ENCODE results near the gene HACD4. TPM values are rescaled to one million over a fixed set of nuclear protein-coding genes. Genes with fewer than 3 reads are reported as not detected.

HACD4 gene
- total RNA-seq, 1 experiment from 2014 or later, result 1.2 TPM

- no peak overlapping the region for H3K4me3 Mint-ChIP-seq
- no peaks in the 10 kb centered on the region for H3K9me3 Mint-ChIP-seq
- H3K27me3 Mint-ChIP-seq (ENCODE audit: low read depth), result peaks cover 11% of the 10 kb centered on the region
- DNase-seq (ENCODE audit: low spot score), result no peak
- CTCF ChIA-PET, result interaction anchor here (1.3 kb wide), 1 partner anchor 368 kb away, joined by 3 read pairs; no protein-coding TSS in a partner anchor
- TF ChIP-seq NR2C2 (CRISPR knock-in tag; IDR thresholded peaks at IDR 0.05) (no peak), ERG (CRISPR knock-in tag; IDR thresholded peaks at IDR 0.05) (no peak), ZNF232 (CRISPR knock-in tag; IDR thresholded peaks at IDR 0.05) (no peak), GTF2I (CRISPR knock-in tag; conservative IDR thresholded peaks at IDR 0.05) (no peak), ZNF121 (CRISPR knock-in tag; IDR thresholded peaks at IDR 0.05) (no peak), GRHL2 (CRISPR knock-in tag; IDR thresholded peaks at IDR 0.05; ENCODE audit: insufficient replicate concordance, severe bottlenecking) (no peak), NFE2L1 (CRISPR knock-in tag; IDR thresholded peaks at IDR 0.05) (no peak), E2F1 (CRISPR knock-in tag; IDR thresholded peaks at IDR 0.05) (no peak), KAT7 (CRISPR knock-in tag; IDR thresholded peaks at IDR 0.05; ENCODE audit: borderline replicate concordance) (no peak), ARID4B (CRISPR knock-in tag; IDR thresholded peaks at IDR 0.05; ENCODE audit: borderline replicate concordance) (no peak)
- no peak overlapping the region for H3K27ac Mint-ChIP-seq
- H3K4me1 Mint-ChIP-seq, result no peaks in the 10 kb centered on the region
- H3K36me3 Mint-ChIP-seq, result no peaks in the 10 kb centered on the region
- ATAC-seq, result no peak
- POLR2A ChIA-PET, result no interaction called here
Observed at GRCh38 chr9:21028466-21028865, 3.0 kb downstream of the HACD4 start.

- DNase-seq (ENCODE audit: low spot score) (no peak), ATAC-seq (no peak)
- Mint-ChIP-seq H3K36me3 (peaks cover 4% of the 10 kb centered on the region), H3K4me3 (no peak overlapping the region), H3K4me1 (no peaks in the 10 kb centered on the region), H3K27ac (no peak overlapping the region), H3K27me3 (ENCODE audit: low read depth) (peaks cover 1% of the 10 kb centered on the region), H3K9me3 (peaks cover under 1% of the 10 kb centered on the region; the same call in 1 of the 2 replicates)
- ChIA-PET POLR2A (no interaction called here), CTCF (no interaction called here)
- TF ChIP-seq ZNF317 (CRISPR knock-in tag; IDR thresholded peaks at IDR 0.05; ENCODE audit: borderline replicate concordance, low read depth) (no peak), SMAD3 (CRISPR knock-in tag; IDR thresholded peaks at IDR 0.05; ENCODE audit: borderline replicate concordance) (no peak), AFF4 (CRISPR knock-in tag; IDR thresholded peaks at IDR 0.05; ENCODE audit: borderline replicate concordance) (no peak), CDX4 (CRISPR knock-in tag; IDR thresholded peaks at IDR 0.05; ENCODE audit: borderline replicate concordance) (no peak), ZNF121 (CRISPR knock-in tag; IDR thresholded peaks at IDR 0.05) (no peak), ZBTB43 (CRISPR knock-in tag; IDR thresholded peaks at IDR 0.05) (no peak), JUN (CRISPR knock-in tag; IDR thresholded peaks at IDR 0.05) (no peak), OVOL2 (CRISPR knock-in tag; IDR thresholded peaks at IDR 0.05; ENCODE audit: borderline replicate concordance) (no peak), ZNF263 (CRISPR knock-in tag; IDR thresholded peaks at IDR 0.05; ENCODE audit: low read depth) (no peak)
Observed at GRCh38 chr9:21027295-21027694, 4.1 kb downstream of the HACD4 start.

Data from WTC11 (cell line).